HK-2 (cell line): ENCODE data around the gene ARPC2.
"Not testable (repeated sequence)": the region's sequence is repeated elsewhere in the genome, so short reads cannot be mapped to it uniquely, and the experiment has no call there.

Source experiments
- DNase-seq: peaks from one replicate; pipeline ENCODE4 v3.0.0-alpha.2; 2018; ENCODE audit not compliant: unreplicated experiment

The ARPC2 gene

GRCh38 chr2:218270721-218271486 is 53.9 kb downstream of the ARPC2 start:
- DNase-seq, result no peak

GRCh38 chr2:218271487-218271797 is 54.5 kb downstream of the ARPC2 start:
- no peak for DNase-seq

DNA sequence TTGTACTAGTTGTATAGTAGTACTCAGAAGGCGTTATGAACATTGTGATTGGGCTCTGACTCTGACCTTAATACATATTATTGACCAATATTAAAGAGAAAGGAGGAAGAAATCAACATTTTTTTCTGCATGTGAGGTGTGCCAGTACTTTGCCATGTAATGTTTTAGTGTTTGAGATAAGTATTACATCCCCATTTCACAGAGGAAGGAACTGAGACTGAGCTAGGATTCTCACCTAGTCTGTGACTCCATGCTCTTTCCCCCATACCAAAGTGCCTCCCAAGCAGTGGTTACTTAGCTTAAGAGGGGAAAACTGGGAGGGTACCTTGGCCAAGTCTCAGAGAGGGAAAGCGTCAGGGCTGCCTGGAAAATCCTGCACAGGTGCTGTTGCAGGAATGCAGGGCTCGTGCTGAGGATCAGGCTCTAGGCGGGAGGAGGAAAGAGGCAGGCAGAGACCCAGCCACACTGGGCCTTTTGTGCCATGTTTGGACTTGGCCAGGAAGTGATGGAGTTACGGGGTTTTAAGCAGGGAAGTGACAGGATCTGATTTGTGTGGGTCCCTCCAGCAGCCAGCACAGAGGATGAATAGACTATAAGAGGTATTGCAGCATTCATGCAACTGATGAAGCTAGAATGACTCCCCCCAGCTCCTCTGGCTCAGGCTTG is 55.0 kb downstream of the ARPC2 start:
- DNase-seq, result no peak

DNA sequence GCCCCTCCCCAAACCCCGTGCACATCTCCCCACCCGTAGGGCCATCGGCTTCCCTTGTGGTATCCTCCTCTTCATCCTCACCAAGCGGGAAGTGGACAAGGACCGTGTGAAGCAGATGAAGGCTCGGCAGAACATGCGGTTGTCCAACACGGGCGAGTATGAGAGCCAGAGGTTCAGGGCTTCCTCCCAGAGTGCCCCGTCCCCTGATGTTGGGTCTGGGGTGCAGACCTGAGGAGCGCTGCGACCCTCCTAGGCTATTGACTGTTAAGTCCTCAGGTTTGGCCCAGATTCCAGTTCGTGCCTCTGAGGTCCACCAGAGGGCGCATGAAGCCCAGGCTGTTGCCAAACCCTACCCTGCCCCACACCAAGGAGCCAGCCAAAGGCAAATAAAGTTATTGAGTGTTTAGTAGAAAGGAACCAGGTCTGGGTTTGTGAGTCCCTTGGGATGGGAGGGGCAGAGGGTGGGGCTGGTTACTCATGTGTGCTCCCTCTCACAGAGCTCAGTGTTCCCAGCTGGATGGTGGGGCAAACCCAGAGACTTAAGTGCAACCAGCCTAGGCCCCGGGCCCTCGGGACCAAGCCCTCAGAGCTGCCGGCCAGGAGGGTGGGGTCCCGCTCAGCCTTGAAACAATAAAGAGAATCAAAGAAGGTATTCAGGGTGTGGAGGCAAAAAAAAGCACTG is 55.7 kb downstream of the ARPC2 start:
- peak; percentile 85 for DNase-seq

- not testable (repeated sequence) for DNase-seq
Measured at GRCh38 chr2:218273214-218273907, 56.4 kb downstream of the ARPC2 start.

DNA sequence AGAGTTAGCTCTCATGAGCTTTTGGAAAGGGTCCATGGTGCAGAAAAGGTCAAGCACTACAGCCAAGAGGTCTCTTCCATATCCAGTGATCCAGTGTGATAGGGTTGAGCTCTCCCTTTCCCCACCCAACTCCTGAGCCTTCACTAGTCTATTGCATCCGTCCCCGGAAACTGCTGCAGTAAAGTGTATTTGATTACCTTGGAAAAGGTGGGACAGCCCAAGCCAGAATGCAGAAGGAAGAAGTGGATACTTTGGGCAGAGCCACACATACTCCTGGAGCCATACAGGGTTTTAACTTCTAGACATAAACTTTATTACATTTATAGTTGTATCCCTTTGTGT is 56.9 kb downstream of the ARPC2 start:
- no peak for DNase-seq

DNA sequence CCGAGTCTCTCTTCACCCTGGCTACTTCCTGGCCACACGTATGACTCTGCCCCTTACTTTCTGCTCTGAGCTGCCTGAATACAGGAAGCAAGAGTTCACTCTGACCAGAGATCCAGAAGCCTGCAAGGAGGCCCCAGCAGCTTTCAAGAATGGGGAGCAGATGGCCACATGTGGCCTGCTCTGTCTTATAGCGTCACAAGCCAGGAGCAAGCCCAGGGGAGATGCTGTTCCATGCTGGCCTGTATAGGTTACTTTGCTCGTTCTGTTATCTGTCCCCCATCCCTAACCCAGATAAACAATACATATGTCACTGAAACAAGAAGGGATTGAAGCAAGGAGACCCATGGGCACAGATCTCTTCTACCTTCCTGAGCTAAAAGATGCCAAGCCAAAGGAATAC is 57.6 kb downstream of the ARPC2 start:
- no peak for DNase-seq

DNA sequence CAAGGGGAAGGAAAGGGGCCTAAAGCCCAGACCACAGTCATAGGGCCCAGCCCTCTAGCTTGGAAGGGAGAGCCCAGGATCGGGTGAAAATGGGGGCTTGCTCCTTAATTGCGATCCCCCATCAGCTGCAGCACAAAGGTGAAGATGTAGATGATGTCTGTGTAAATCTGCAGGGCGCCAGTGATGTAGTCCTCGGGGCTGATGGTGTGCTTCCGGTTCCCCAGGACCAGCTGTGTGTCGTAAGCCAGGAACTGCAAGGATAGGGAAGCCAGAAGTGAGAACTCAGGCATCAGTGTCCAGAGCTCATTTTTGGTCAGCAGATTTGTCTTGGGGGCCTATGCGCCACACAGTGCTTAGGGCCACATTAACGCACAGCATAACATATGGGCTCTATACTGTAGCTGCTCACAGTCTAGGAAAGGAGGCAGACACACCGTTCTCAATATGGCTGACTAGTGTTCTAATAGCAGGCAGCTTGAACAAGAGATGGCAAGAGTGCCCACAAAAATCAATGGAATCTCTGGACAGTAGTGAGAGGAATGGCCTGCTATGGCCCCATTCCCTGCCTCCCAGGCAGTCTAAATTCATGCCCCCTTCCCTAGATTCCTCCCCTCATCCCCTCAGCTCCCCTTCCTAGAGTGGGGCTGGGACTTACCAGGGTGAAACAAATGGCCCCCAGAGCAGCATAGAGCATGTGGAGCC is 58.5 kb downstream of the ARPC2 start:
- DNase-seq, result no peak

GRCh38 chr2:218276986-218277755 is 60.2 kb downstream of the ARPC2 start:
- DNase-seq, result no peak

- DNase-seq, result no peak
Measured at GRCh38 chr2:218277921-218278320, 60.9 kb downstream of the ARPC2 start.

DNA sequence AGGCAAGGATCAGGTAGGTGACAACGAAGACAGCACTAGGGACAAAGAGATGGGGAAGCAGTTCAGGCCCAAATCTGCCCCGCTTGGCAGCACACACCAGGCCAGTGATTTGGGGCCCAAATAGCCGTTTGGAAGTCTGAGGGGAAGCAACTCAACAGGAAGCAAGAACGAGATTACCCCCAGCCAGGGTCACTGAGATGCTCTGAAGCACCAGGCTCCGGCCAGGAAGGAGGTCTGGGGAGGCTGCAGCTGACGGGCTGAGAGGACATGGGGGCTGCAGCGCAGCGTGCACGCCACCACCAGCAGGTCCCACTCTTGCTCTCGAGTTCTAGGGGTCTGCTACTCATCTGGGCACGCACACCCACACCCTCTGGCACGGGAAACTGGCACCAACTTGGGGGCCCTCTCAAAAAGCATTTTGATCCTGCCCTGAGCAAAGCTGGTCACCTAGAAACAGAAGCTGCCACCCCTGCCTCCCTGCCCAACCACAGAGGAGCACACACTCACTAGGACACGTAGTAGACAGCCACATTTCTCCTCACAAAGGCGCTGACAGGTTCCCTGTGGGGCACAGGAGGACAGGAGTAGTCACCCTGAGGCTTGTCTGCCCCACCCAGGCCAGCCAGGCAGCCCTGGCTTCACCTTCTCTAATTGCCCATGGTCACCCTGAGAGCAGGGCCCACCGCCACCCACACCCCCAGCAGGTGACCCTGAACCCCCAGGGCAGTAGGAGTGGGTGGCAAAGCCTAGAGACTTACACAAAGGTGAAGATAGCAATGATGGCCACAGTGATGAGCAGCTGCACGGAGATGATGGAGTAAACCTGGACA is 61.8 kb downstream of the ARPC2 start:
- DNase-seq, result no peak

GRCh38 chr2:218280260-218280870 is 63.4 kb downstream of the ARPC2 start:
- no peak for DNase-seq

DNA sequence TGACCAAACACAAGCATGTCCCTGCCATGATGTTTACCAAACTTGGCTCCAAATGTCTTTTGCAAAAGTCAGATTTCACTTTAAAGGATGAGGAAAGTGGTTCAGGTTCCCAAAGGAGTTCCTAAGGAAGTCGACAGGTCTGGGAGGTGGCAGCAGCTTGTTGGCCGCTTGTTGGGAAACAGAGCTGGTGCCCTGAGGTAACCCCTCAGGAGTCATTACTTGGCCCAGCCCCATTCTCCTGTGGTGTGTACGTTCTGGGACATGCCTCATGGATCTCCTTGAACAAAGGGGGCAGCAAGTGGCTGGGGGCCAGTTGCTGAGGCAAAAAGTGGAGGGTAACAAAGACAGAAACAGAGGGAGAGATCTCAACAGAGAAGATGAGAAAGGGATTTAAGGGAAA is 64.5 kb downstream of the ARPC2 start:
- DNase-seq, result no peak

DNA sequence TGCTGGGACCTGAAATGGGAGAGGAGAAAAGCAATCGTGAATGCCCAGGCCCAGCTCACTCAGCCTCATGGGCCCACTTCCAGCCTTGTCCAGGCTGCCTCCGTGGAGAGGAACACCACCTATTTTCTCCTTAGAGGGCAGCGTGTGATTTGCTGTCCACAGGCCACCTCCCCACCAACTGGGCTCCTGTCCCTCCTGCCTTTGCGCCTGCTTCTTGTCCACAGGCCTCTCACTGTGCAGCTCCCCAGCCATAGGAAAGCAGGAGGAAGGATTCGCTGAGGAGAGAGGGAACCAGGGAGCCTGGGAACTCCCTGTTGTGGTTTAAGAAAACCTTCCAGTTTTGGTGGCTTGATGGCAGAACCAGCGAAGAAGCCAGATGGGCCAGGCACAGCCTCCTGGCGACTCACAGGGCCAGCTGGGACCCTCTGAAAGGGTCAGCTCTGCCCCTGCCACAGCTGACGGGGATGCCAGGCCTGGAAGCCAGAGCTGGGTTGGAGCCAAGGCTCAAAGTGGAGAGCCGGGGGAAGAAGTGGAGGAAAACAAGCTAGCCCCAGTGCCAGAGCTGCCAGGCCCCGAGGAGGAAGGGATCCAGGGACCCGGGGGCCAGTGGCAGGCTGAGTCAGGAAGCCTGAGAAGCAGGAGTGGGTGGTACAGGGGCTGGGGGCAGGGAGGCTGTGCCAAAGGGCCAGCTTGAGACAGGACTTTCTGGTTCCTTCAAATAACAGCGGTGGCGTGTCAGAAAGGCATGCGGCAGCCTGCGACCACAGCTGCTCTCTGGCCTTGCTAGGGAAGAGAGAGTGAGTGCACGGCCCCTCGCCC is 65.4 kb downstream of the ARPC2 start:
- peak; percentile 77 for DNase-seq

GRCh38 chr2:218284106-218284811 is 67.3 kb downstream of the ARPC2 start:
- DNase-seq, result peak; percentile 74

GRCh38 chr2:218285604-218286003 is 68.6 kb downstream of the ARPC2 start:
- no peak for DNase-seq

DNA sequence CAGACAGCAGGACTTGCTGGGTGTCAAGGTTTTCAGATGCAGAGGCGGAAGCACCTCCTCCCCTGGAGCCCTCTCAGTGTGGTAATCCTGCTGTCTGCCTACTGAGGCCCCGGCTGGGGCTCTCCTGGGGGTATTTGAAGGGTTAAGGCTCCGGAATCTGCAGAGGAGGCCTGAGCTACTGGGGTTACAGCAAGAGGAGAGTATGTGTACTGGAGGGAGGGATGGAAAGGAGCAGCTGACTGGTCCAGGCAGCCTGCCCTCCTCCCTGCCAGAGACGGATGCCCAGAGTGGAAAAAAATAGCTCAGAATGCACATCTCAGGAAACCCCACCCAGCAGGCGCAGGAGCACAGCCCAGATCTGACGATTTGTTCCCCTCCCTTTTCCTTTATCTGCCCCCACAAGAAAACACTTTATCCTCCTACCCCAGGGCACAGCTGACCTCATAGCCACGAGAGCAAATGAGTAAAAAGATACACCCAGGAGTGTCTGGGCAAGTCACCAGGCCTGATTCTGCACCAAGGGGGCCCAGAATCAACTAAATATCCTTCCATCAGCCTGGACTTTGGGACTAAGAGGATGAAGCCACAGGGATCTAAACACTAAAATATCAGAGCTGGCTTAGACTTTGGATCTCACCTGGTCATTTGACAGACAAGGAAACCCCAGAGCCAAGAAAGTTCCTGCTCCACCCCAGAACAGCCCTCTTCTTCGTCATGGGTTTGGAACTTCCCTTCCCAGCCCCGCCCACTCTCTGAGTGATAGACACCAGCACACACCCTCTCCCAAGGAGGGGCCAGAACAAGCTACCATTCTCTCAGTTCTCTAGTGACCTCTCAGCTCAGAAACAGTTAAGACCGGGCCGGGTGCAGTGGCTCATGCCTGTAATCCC is 69.8 kb downstream of the ARPC2 start:
- DNase-seq, result peak; percentile 86
